GM12878 (cell line): ENCODE data around the gene OSGEP. TPM values are rescaled to one million over a fixed set of nuclear protein-coding genes. Genes with fewer than 3 reads are reported as not detected.

Experiments used
- ATF7 ChIP-seq: fragments of 450-650 bp; IDR thresholded peaks from 2 replicates; pipeline ENCODE4 v1.6.1; 2016; ENCODE audit warnings: low read depth, mild to moderate bottlenecking
- BCLAF1 ChIP-seq: fragments of 450-650 bp; IDR thresholded peaks from 2 replicates; pipeline ENCODE4 v1.6.1; 2017; ENCODE audit warnings: antibody characterized with exemption, mild to moderate bottlenecking, moderate library complexity
- BMI1 ChIP-seq: fragments of 450-650 bp; IDR thresholded peaks from 2 replicates; pipeline ENCODE4 v1.6.1; 2016; ENCODE audit warnings: mild to moderate bottlenecking, moderate library complexity, borderline replicate concordance
- DPF2 ChIP-seq: fragments of 450-650 bp; IDR thresholded peaks from 2 replicates; pipeline ENCODE4 v1.6.1; 2017; ENCODE audit warnings: mild to moderate bottlenecking
- E2F4 ChIP-seq: IDR thresholded peaks from 2 replicates; pipeline ENCODE4 v1.6.1; 2012; ENCODE audit warnings: low read depth, low read length, improper control_type of control experiment
- E2F8 ChIP-seq: fragments of 450-650 bp; IDR thresholded peaks from 2 replicates; pipeline ENCODE4 v1.6.1; 2018; ENCODE audit warnings: mild to moderate bottlenecking, low read depth, moderate library complexity; ENCODE audit not compliant: partially characterized antibody
- EZH2 ChIP-seq: IDR thresholded peaks from 2 replicates; pipeline ENCODE4 v1.6.1; 2012; ENCODE audit warnings: low read depth, mild to moderate bottlenecking, control low read depth, inconsistent platforms, low read length, borderline replicate concordance; ENCODE audit not compliant: control insufficient read depth
- GABPA ChIP-seq: IDR thresholded peaks from 2 replicates; pipeline ENCODE4 v1.6.1; 2014; ENCODE audit warnings: antibody characterized with exemption, low read depth, mild to moderate bottlenecking, inconsistent platforms
- HDGF ChIP-seq: fragments of 450-650 bp; IDR thresholded peaks from 2 replicates; pipeline ENCODE4 v1.6.1; 2016; ENCODE audit warnings: antibody characterized with exemption
- RBBP5 ChIP-seq: fragments of 200-600 bp; sonication (generic); conservative IDR thresholded peaks from 2 replicates; pipeline ENCODE4 v1.6.1; 2016
- RELA ChIP-seq: fragments of 450-650 bp; IDR thresholded peaks from 2 replicates; pipeline ENCODE4 v1.8.0; 2014; ENCODE audit warnings: borderline replicate concordance; ENCODE audit not compliant: partially characterized antibody
- SMAD1 ChIP-seq: fragments of 450-650 bp; IDR thresholded peaks from 2 replicates; pipeline ENCODE4 v1.6.1; 2018; ENCODE audit warnings: mild to moderate bottlenecking, low read depth; ENCODE audit not compliant: partially characterized antibody
- SMAD5 ChIP-seq: IDR thresholded peaks from 2 replicates; pipeline ENCODE4 v1.6.1; 2016; ENCODE audit warnings: antibody characterized with exemption, low read depth
- STAT3 ChIP-seq: IDR thresholded peaks from 2 replicates; pipeline ENCODE4 v1.6.1; 2011; ENCODE audit warnings: low read depth, low read length, improper control_type of control experiment
- ZBTB4 ChIP-seq: fragments of 450-650 bp; formaldehyde crosslinking; IDR thresholded peaks from 2 replicates; pipeline ENCODE4 v1.4.0; 2022; ENCODE audit warnings: mild to moderate bottlenecking, moderate library complexity
- polyA plus RNA-seq, 11 experiments: library from polyadenylated mRNA; depleted of rRNA in 4 of 11; unstranded in 6 of 11; stranded (reverse) in 5 of 11; fragments of >200 nt; fragmentation: Nextera tagmentation in 4 of 11; fragmentation: Illumina TruSeq in 1 of 11; extraction: Ambion mirVana in 4 of 11; extraction: Trizol in 1 of 11; gene quantifications; 1 replicate in 1 of 11; 2 replicates in 10 of 11; pipeline versions ENCODE4 v1.2.1 to v1.2.3, GENCODE V29; 2011 to 2016; ENCODE audit warnings: inconsistent platforms in 2 of 11, missing spikeins in 2 of 11, low read depth in 1 of 11
- total RNA-seq, 4 experiments: library from RNA; depleted of rRNA in 3 of 4; stranded (reverse); fragments of >200 nt in 3 of 4; fragmentation: Illumina TruSeq in 1 of 4; extraction: Trizol in 1 of 4; gene quantifications; 2 replicates each; pipeline versions ENCODE4 v1.2.1 to v1.2.3, GENCODE V29; 2013 to 2021

The OSGEP gene
- total and polyA plus RNA-seq, 10 of the 15 experiments (the other 5 are each of a cell fraction or from before 2014, with no cell fraction given), result 47.8 to 88.9 (median 52.8) TPM

GRCh38 chr14:20461225-20462141 is 6.9 kb upstream of the OSGEP start, which contains the start of gene PIP4P1 (continued):
- TF ChIP-seq E2F8, result peak; percentile 46
- 0 out of 2 replicates have a peak, but pooled peaks have one; percentile 67 for TF ChIP-seq SMAD5
- TF ChIP-seq E2F4, result peak; percentile 91
- peak; percentile 81 for TF ChIP-seq DPF2
- no peak for TF ChIP-seq BMI1
- TF ChIP-seq HDGF, result peak; percentile 66
- TF ChIP-seq SMAD1, result peak; percentile 79
- peak; percentile 87; the same call in 1 of the 2 replicates for TF ChIP-seq EZH2
- TF ChIP-seq BCLAF1, result no peak
- TF ChIP-seq RBBP5, result no peak
- TF ChIP-seq ZBTB4 (CRISPR knock-in tag), result 0 out of 2 replicates have a peak, but pooled peaks have one; percentile 61
- peak; percentile 99 for TF ChIP-seq RELA
- no peak for TF ChIP-seq GABPA
- no peak for TF ChIP-seq STAT3
- TF ChIP-seq ATF7, result peak; percentile 66
